Smooth muscle cell (in vitro differentiated cells): Measurements from ENCODE around the gene ERFE. TPM values are rescaled to one million over a fixed set of nuclear protein-coding genes. Genes with fewer than 3 reads are reported as not detected.

Experiments used
- DNase-seq: peaks from one replicate; lab custom pipeline; 2025; ENCODE audit not compliant: unreplicated experiment; lab: John Stamatoyannopoulos, UW
- H2AFZ ChIP-seq: fragments of 200-600 bp; sonication (generic); 2 replicates; pipeline ENCODE4 v1.6.0; 2016; ENCODE audit warnings: antibody characterized with exemption, low read depth, mild to moderate bottlenecking
- H3F3A ChIP-seq: fragments of 200-600 bp; sonication (generic); 2 replicates; pipeline ENCODE4 v1.6.0; 2017; ENCODE audit warnings: antibody characterized with exemption, low read depth
- H3K27ac ChIP-seq: fragments of 200-600 bp; sonication (generic); 2 replicates; pipeline ENCODE4 v1.5.1; 2016; ENCODE audit warnings: low read depth, mild to moderate bottlenecking
- H3K27me3 ChIP-seq: fragments of 200-600 bp; sonication (generic); 2 replicates; pipeline ENCODE4 v1.6.1; 2016; ENCODE audit warnings: low read depth, mild to moderate bottlenecking
- H3K36me3 ChIP-seq: fragments of 200-600 bp; sonication (generic); 2 replicates; pipeline ENCODE4 v1.5.1; 2016; ENCODE audit warnings: low read depth
- H3K4me1 ChIP-seq: fragments of 200-600 bp; sonication (generic); 2 replicates; pipeline ENCODE4 v1.5.1; 2016; ENCODE audit warnings: low read depth
- H3K4me2 ChIP-seq: fragments of 200-600 bp; sonication (generic); 2 replicates; pipeline ENCODE4 v1.6.0; 2016; ENCODE audit warnings: mild to moderate bottlenecking
- H3K4me3 ChIP-seq: fragments of 200-600 bp; sonication (generic); 2 replicates; pipeline ENCODE4 v1.5.1; 2016; ENCODE audit warnings: mild to moderate bottlenecking
- H3K79me2 ChIP-seq: fragments of 200-600 bp; sonication (generic); 2 replicates; pipeline ENCODE4 v1.6.0; 2016; ENCODE audit warnings: low read depth, mild to moderate bottlenecking
- H3K9ac ChIP-seq: fragments of 200-600 bp; sonication (generic); 2 replicates; pipeline ENCODE4 v1.6.0; 2016; ENCODE audit warnings: low read depth
- H3K9me3 ChIP-seq: fragments of 200-600 bp; sonication (generic); replicated peaks from 2 replicates; pipeline ENCODE4 v1.5.1; 2016; ENCODE audit warnings: low read depth
- H4K20me1 ChIP-seq: fragments of 200-600 bp; sonication (generic); 2 replicates; pipeline ENCODE4 v1.6.0; 2016; ENCODE audit warnings: low read depth
- CTCF ChIP-seq: fragments of 200-600 bp; sonication (generic); IDR thresholded peaks from 2 replicates; pipeline ENCODE4 v1.5.1; 2017; ENCODE audit warnings: borderline replicate concordance, mild to moderate bottlenecking, antibody characterized with exemption; ENCODE audit not compliant: insufficient read depth, poor library complexity, severe bottlenecking
- WGBS: methylation state at CpG from one replicate; pipeline ENCODE4 v1.1.7; 2016; ENCODE audit warnings: low lambda C conversion rate; 5-methylcytosine and 5-hydroxymethylcytosine counted together
- polyA plus RNA-seq: library from polyadenylated mRNA; unstranded; fragments of >200 nt; fragmentation: Nextera tagmentation; extraction: Ambion mirVana; gene quantifications from 2 replicates; pipeline ENCODE4 v1.2.1, GENCODE V29; 2016
- total RNA-seq: library from RNA; depleted of rRNA; stranded (reverse); fragments of >200 nt; gene quantifications from 2 replicates; pipeline ENCODE4 v1.2.3, GENCODE V29; 2014

ERFE gene
- total and polyA plus RNA-seq, 2 experiments from 2014 or later: 2.4 TPM; not detected in 1

GRCh38 chr2:238144262-238144661, 14.5 kb upstream of the ERFE start:
- 87% methylated on average over 5 of the region's 5 CpGs for WGBS
- H3K79me2 ChIP-seq: no peaks in the 10 kb centered on the region
- no peak overlapping the region for H3K4me3 ChIP-seq
- no peaks in the 10 kb centered on the region for H4K20me1 ChIP-seq
- no peaks in the 10 kb centered on the region for H3K9me3 ChIP-seq
- TF ChIP-seq CTCF: no peak
- no peak overlapping the region for H3K9ac ChIP-seq
- DNase-seq: no peak
- no peak overlapping the region for H2AFZ ChIP-seq
- no peak overlapping the region for H3K27ac ChIP-seq
- H3K27me3 ChIP-seq: no peaks in the 10 kb centered on the region
- H3K4me1 ChIP-seq: peaks cover 5% of the 10 kb centered on the region
- no peaks in the 10 kb centered on the region for H3F3A ChIP-seq
- H3K4me2 ChIP-seq: no peak overlapping the region
- H3K36me3 ChIP-seq: no peaks in the 10 kb centered on the region

- Histone ChIP-seq H3K9me3 (no peaks in the 10 kb centered on the region), H2AFZ (no peak overlapping the region), H3F3A (no peaks in the 10 kb centered on the region), H3K27ac (no peak overlapping the region), H3K27me3 (no peaks in the 10 kb centered on the region), H3K9ac (no peak overlapping the region), H3K4me2 (no peak overlapping the region), H3K36me3 (no peaks in the 10 kb centered on the region), H3K4me1 (peaks cover 5% of the 10 kb centered on the region), H3K4me3 (no peak overlapping the region), H4K20me1 (no peaks in the 10 kb centered on the region), H3K79me2 (no peaks in the 10 kb centered on the region)
- 94% methylated on average over 12 of the region's 12 CpGs for WGBS
- DNase-seq: no peak
- TF ChIP-seq CTCF: no peak
Observed at GRCh38 chr2:238145046-238145445, 13.7 kb upstream of the ERFE start.

- Histone ChIP-seq H3K4me3 (no peak overlapping the region), H3K79me2 (no peaks in the 10 kb centered on the region), H3K4me1 (peaks cover 5% of the 10 kb centered on the region), H3K36me3 (no peaks in the 10 kb centered on the region), H3K27me3 (no peaks in the 10 kb centered on the region), H3F3A (no peaks in the 10 kb centered on the region), H3K9me3 (no peaks in the 10 kb centered on the region), H2AFZ (no peak overlapping the region), H3K4me2 (no peak overlapping the region), H3K27ac (no peak overlapping the region), H4K20me1 (no peaks in the 10 kb centered on the region), H3K9ac (no peak overlapping the region)
- DNase-seq: no peak
- no peak for TF ChIP-seq CTCF
- 90% methylated on average over 12 of the region's 12 CpGs for WGBS
Observed at GRCh38 chr2:238145851-238146250, 12.9 kb upstream of the ERFE start.

- Histone ChIP-seq H3K36me3 (no peaks in the 10 kb centered on the region), H3K4me3 (no peak overlapping the region), H3K4me2 (no peak overlapping the region), H4K20me1 (no peaks in the 10 kb centered on the region), H3K27me3 (no peaks in the 10 kb centered on the region), H3K9ac (no peak overlapping the region), H3K79me2 (no peaks in the 10 kb centered on the region), H3K9me3 (no peaks in the 10 kb centered on the region), H3K27ac (no peak overlapping the region), H3K4me1 (peaks cover 5% of the 10 kb centered on the region), H3F3A (no peaks in the 10 kb centered on the region), H2AFZ (no peak overlapping the region)
- 94% methylated on average over 13 of the region's 13 CpGs for WGBS
- no peak for DNase-seq
- TF ChIP-seq CTCF: no peak
Observed at GRCh38 chr2:238146884-238147544, 11.8 kb upstream of the ERFE start.
